Non-pigmented ciliary epithelial cell (primary cell): ENCODE measurements around the gene MYO1D.
"Not testable (repeated sequence)": the region's sequence is repeated elsewhere in the genome, so short reads cannot be mapped to it uniquely, and the experiment has no call there.

Experiments
- DNase-seq: peaks from one replicate; pipeline ENCODE4 v3.0.0-alpha.2; 2010; ENCODE audit warnings: low read depth

The MYO1D gene

GRCh38 chr17:32876417-32877163, at the start of gene MYO1D:
MYO1D (minus strand) TSS chr17:32877124; CDS start chr17:32876872, 252 bp downstream.
- no peak for DNase-seq

DNA sequence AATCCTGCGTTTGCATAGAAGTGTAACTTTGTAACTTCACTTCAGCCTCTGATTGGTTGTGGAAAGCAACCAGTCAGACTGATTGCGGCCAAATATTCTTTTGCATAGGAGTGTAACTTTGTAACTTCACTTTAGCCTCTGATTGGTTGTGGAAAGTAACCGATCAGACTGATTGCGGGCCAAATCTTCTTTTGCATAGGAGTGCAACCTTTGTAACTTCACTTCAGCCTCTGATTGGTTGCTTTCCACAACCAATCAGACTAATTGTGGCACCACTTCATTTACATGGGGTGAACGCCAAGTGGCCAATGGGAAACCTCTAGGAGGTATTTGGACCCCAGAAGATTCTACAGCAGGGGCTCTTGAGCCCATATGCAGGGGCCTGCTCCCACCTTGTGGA, 49.3 kb upstream of the MYO1D start:
- no peak for DNase-seq

- DNase-seq: not testable (repeated sequence)
These were observed 47.0 kb upstream of the MYO1D start for GRCh38 chr17:32923905-32924304.

- DNase-seq: no peak
These were observed 44.1 kb upstream of the MYO1D start for GRCh38 chr17:32921017-32921416.

DNA sequence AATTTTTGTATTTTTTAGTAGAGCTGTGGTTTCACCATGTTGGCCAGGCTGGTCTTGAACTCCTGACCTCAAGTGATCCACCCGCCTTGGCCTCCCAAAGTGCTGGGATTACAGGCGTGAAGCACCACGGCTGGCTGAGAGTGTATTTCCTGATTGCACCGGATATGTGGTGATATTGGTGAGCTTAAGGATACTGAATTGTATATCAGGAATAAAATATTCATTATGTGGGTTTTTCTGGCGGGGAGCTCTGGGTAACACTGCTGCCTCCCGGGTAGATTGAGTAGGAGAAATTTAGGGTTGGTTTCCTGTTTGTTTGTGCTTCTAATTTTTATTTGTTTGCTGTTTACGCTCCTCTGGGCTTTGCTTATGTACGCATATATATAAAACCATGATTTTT, 43.4 kb upstream of the MYO1D start:
- no peak for DNase-seq

GRCh38 chr17:32919876-32920275, 43.0 kb upstream of the MYO1D start:
- DNase-seq: not testable (repeated sequence)

GRCh38 chr17:32917842-32918241, 40.9 kb upstream of the MYO1D start:
- DNase-seq: no peak

GRCh38 chr17:32917081-32917480, 40.2 kb upstream of the MYO1D start:
- DNase-seq: no peak

GRCh38 chr17:32916134-32916533, 39.2 kb upstream of the MYO1D start:
- DNase-seq: no peak

DNA sequence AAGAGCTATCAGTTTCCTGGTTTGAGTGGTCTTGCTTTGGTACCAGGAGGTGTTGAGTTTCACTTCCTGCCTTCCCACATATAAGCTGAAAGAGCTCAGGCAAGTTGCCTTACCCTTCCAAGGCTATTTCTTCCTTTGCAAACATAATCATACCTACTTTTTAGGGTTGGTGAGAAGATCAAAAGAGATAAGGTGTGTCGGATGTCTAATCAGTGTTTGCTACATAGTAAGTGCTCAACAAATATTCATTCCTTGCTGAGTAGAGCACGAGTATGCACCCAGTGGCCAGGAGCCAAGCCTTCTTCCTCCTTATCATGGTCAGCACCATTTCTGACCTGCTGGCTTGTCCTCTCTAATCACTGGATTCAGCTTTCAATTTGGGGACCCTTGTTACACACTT, 38.3 kb upstream of the MYO1D start:
- no peak for DNase-seq

DNA sequence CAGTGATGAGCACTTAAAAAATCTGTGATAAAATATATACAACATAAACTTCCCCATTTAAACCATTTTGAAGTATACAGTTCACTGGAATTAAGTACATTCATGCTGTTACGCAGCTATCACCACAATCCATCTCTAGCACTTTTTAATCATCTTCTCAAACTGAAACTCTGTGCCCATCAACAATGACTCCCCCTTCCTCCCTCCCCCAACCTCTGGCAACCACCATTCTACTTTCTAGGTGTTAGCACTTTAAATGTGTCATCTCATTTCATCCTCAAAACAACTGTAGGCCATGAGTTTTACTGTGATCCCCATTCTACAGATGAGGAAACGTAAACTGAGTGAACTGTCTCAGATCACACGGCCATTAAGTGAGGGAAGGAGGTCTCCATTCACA, 37.3 kb upstream of the MYO1D start:
- DNase-seq: no peak

DNA sequence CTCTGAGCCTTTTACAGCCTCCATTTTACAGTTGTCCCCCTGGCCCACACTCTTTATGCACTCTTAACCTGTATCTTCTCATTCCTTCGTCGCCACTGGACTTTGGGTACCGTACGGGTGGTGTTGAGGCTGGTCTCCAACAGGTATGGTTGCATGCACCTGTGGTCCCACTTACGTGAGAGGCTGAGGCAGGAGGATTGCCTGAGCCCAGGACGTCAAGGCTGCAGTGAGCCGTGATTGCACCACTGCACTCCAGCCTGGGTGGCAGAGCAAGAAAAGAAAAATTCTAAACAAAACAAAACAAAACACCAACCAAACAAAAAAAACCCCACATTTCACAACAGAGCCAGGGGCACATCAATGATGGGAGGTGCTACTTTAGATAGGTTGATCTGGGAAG, 36.7 kb upstream of the MYO1D start:
- DNase-seq: no peak

DNA sequence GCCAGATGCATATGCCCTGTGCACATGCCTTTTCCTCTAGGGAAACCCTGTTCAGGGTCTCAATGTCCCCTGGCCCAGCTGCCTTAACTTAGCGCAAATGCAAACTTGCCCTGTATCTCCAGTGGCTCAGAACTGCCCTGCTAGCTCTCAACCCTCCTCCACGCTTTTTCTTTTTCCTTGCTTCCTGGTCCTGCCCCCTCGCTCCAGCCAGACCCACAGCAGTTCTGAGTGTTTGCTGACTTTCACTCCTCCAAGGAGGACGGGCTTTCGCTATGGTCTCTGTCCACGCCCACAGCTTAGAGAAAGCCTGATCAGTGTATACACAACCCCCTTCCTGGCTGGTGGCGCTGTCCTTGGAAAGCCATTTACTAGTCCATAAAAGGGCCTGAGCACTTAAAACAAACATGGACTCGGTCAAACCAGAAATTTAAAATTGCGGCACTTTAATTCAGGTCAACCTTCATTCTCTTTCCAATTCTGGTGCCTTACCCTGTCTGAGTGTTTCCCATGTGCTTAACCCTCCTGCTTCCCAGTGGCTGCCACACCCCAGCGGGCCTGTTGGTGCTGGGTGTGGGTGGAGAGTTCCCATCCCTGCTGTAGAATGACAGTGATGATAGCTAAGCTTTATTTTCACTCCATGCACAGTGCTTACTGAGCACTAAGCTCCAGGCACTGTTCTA, 35.4 kb upstream of the MYO1D start:
- no peak for DNase-seq

- no peak for DNase-seq
These were observed 33.8 kb upstream of the MYO1D start for GRCh38 chr17:32910769-32911168.

GRCh38 chr17:32909787-32910369, 33.0 kb upstream of the MYO1D start:
- peak; percentile 68 for DNase-seq

DNA sequence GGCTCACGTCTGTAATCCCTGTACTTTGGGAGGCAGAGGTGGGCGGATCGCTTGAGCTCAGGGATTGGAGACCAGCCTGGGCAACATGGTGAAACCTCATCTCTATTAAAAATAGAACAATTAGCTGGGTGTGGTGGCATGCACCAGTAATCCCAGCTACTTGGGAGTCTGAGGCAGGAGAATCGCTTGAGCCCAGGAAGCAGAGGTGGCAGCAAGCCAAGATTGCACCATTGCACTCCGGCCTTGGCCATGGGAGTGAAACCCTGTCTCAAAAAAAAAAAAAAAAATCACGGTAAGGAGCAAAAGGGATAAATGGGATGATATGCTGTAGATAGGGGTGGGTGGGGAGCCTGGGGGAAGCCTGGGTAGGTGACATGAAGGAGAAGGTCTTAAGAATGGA, 30.7 kb upstream of the MYO1D start:
- DNase-seq: no peak

DNA sequence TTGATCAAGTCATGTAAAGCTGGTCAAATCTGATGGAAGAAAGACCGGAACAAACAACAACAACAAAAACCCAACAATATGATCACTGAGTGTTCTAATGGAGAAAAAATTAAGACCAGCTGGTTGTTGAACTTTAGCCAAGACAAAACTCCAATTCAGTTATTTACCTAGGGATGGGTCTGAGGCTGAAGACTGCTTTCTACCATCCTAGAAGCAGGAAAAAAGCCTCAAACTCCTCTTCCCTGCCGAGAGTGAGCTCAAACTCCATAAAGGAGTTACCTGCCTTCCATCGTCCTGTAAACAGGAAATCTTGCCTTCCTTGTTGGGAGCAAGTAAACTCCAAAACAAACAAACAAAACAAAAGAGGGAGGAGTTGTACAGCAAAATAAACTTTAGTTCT, 28.0 kb upstream of the MYO1D start:
- no peak for DNase-seq

- no peak for DNase-seq
These were observed 27.1 kb upstream of the MYO1D start for GRCh38 chr17:32903774-32904673.

DNA sequence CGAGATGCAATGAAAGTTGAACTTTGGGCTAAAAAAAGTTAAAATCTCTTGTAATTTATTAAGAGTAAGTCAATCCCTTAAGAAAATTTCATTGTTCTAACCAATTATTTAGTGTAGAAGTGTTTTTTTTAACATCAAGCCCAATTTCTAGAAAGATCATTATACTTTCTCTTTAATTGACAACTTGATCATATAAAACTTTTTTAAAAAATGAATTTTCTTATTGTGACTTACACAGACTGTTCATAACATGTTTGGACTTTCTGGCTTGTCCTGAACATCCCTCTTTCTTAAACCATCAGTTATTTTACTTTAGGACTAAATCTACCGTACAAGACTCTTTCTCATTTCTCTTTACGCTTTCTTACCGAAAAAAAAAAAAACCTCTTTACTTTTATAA, 24.8 kb upstream of the MYO1D start:
- no peak for DNase-seq

- no peak for DNase-seq
These were observed 22.5 kb upstream of the MYO1D start for GRCh38 chr17:32899236-32900013.

- DNase-seq: no peak
These were observed 19.8 kb upstream of the MYO1D start for GRCh38 chr17:32896647-32897258.
